GM21576 (cell line): ENCODE measurements around the gene DLG1.

Source experiments
- ATAC-seq: cut with Tn5 transposase; IDR thresholded peaks from one replicate; pipeline ENCODE4 v1.9.1; 2021; ENCODE audit warnings: mild to moderate bottlenecking, moderate library complexity; ENCODE audit not compliant: unreplicated experiment

The DLG1 gene

GRCh38 chr3:197002701-197003454, 295.5 kb downstream of the DLG1 start:
- peak; percentile 65 for ATAC-seq

GRCh38 chr3:197001972-197002700, 296.3 kb downstream of the DLG1 start:
- ATAC-seq, result no peak

- ATAC-seq, result no peak
Observed at GRCh38 chr3:197001106-197001971, 297.1 kb downstream of the DLG1 start.

- no peak for ATAC-seq
Observed at GRCh38 chr3:197000211-197000610, 298.2 kb downstream of the DLG1 start.

- no peak for ATAC-seq
Observed at GRCh38 chr3:196998966-196999760, 299.2 kb downstream of the DLG1 start.

GRCh38 chr3:196997311-196997710, 301.1 kb downstream of the DLG1 start:
- no peak for ATAC-seq

- no peak for ATAC-seq
Observed at GRCh38 chr3:196996454-196997265, 301.8 kb downstream of the DLG1 start.

- ATAC-seq, result no peak
Observed at GRCh38 chr3:196995646-196996355, 302.6 kb downstream of the DLG1 start.

GRCh38 chr3:196995027-196995426, 303.4 kb downstream of the DLG1 start:
- no peak for ATAC-seq

GRCh38 chr3:196994056-196994455, 304.4 kb downstream of the DLG1 start:
- no peak for ATAC-seq
